HL-60 (cell line): ENCODE results near the gene NMBR.

Source experiments
- DNase-seq, 2 experiments: peaks; one replicate each; pipeline ENCODE4 v3.0.0-alpha.2; 2010 to 2020; ENCODE audit warnings: low read depth in 1 of 2, low spot score in 1 of 2
- H3K27ac ChIP-seq: fragments of 250-450 bp; sonication (Bioruptor Pico); replicated peaks from 2 replicates; pipeline ENCODE4 v1.5.1; 2020; ENCODE audit warnings: mild to moderate bottlenecking, moderate library complexity
- H3K27me3 ChIP-seq: fragments of 250-450 bp; sonication (Bioruptor Pico); 2 replicates; pipeline ENCODE4 v1.5.1; 2021; ENCODE audit warnings: mild to moderate bottlenecking, moderate library complexity; ENCODE audit not compliant: insufficient read depth, poor library complexity, severe bottlenecking
- H3K4me3 ChIP-seq: replicated peaks from 2 replicates; pipeline ENCODE4 v1.5.1; 2011; ENCODE audit warnings: mild to moderate bottlenecking, control low read depth, low read length; ENCODE audit not compliant: insufficient read depth
- GABPA ChIP-seq: IDR thresholded peaks from 2 replicates; pipeline ENCODE4 v1.6.1; 2012; ENCODE audit warnings: low read depth
- POLR2AphosphoS5 ChIP-seq: IDR thresholded peaks from 2 replicates; pipeline ENCODE4 v1.6.1; 2012; ENCODE audit warnings: low read depth
- SPI1 ChIP-seq: IDR thresholded peaks from 2 replicates; pipeline ENCODE4 v1.6.1; 2012; ENCODE audit warnings: low read depth, mild to moderate bottlenecking, borderline replicate concordance
- TF ChIP-seq, protein P1 (sequence below): IDR thresholded peaks from 2 replicates; pipeline ENCODE4 v1.6.1; 2012; ENCODE audit warnings: low read depth; ENCODE audit not compliant: insufficient replicate concordance
- TF ChIP-seq, protein P2 (sequence below): IDR thresholded peaks from one replicate; pipeline ENCODE4 v1.5.1; 2011; ENCODE audit warnings: low read length, control low read depth, inconsistent platforms; ENCODE audit not compliant: insufficient read depth

NMBR gene

DNA sequence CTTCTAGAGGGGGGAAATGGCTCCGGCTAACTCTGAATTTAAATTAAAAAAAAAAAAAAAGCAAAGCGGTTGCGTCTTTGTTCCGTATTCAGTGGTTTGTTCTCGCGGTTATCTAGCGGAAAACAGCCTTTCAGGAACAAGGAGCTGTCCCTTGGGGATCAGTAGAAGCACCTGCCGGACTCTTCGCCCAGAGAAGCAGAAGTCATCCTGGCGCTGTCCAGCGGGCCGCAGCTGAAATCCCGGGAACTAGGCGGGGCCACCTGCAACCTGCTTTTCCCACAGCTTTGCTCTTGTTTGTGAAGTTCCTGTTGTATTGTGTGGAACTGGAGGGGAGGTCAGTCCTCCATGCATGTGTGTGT, 58.1 kb downstream of the NMBR start:
- DNase-seq: peak in 1 of 2 experiments; percentile 32
- Histone ChIP-seq H3K27me3 (peaks cover 2% of the 10 kb centered on the region), H3K27ac (no peak overlapping the region), H3K4me3 (no peak overlapping the region)
- peak; percentile 31; the same call in 1 of the 2 replicates for TF ChIP-seq SPI1
- TF ChIP-seq, protein P1, sequence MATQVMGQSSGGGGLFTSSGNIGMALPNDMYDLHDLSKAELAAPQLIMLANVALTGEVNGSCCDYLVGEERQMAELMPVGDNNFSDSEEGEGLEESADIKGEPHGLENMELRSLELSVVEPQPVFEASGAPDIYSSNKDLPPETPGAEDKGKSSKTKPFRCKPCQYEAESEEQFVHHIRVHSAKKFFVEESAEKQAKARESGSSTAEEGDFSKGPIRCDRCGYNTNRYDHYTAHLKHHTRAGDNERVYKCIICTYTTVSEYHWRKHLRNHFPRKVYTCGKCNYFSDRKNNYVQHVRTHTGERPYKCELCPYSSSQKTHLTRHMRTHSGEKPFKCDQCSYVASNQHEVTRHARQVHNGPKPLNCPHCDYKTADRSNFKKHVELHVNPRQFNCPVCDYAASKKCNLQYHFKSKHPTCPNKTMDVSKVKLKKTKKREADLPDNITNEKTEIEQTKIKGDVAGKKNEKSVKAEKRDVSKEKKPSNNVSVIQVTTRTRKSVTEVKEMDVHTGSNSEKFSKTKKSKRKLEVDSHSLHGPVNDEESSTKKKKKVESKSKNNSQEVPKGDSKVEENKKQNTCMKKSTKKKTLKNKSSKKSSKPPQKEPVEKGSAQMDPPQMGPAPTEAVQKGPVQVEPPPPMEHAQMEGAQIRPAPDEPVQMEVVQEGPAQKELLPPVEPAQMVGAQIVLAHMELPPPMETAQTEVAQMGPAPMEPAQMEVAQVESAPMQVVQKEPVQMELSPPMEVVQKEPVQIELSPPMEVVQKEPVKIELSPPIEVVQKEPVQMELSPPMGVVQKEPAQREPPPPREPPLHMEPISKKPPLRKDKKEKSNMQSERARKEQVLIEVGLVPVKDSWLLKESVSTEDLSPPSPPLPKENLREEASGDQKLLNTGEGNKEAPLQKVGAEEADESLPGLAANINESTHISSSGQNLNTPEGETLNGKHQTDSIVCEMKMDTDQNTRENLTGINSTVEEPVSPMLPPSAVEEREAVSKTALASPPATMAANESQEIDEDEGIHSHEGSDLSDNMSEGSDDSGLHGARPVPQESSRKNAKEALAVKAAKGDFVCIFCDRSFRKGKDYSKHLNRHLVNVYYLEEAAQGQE: peak; percentile 98
- TF ChIP-seq POLR2AphosphoS5: no peak

DNA sequence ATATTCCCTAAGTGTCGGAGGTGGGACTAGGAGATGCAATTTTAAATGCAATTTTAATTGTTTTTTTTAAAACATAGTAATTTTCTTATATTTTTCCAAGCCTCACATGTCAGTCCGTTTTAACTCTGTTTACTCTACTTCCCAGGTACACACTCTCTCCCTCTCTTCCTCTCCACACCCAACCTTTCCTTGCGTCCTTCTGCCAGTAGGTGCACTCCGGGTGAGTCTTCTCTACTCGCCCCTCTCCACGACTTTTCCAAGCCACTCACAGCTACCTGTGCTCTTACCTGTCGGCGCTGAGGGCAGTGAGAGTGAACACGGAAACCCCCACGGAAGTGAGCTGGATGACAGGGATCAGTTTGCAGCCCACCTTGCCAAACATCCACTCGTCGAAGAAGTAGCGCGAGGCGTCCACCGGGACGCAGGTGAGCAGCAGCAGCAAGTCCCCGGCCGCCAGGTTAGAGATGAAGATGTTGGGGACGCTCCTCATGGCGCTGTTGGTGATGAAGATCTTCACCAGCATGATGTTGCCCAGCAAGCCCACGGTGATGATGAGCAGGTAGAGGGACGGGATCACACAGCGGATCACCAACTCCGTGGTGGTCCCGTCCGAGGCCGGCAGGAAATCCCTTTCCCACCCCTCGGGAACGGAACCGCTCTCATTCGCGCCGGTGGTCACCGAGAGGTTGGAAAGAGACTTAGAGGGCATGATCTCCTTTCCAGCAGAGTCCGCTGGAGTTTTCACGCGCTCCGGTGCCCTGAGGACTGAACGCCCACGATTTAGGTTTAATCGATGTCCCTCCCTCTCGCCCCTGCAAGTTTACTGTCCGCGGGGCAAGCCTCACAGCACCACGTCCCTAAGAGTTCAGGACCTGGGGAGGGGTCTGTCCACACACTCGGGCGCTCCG, 58.7 kb downstream of the NMBR start:
- Histone ChIP-seq H3K4me3 (no peak overlapping the region), H3K27ac (no peak overlapping the region), H3K27me3 (peaks cover 2% of the 10 kb centered on the region)
- no peak for TF ChIP-seq GABPA
- TF ChIP-seq, protein P2, sequence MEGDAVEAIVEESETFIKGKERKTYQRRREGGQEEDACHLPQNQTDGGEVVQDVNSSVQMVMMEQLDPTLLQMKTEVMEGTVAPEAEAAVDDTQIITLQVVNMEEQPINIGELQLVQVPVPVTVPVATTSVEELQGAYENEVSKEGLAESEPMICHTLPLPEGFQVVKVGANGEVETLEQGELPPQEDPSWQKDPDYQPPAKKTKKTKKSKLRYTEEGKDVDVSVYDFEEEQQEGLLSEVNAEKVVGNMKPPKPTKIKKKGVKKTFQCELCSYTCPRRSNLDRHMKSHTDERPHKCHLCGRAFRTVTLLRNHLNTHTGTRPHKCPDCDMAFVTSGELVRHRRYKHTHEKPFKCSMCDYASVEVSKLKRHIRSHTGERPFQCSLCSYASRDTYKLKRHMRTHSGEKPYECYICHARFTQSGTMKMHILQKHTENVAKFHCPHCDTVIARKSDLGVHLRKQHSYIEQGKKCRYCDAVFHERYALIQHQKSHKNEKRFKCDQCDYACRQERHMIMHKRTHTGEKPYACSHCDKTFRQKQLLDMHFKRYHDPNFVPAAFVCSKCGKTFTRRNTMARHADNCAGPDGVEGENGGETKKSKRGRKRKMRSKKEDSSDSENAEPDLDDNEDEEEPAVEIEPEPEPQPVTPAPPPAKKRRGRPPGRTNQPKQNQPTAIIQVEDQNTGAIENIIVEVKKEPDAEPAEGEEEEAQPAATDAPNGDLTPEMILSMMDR: no peak
- no peak for DNase-seq

DNA sequence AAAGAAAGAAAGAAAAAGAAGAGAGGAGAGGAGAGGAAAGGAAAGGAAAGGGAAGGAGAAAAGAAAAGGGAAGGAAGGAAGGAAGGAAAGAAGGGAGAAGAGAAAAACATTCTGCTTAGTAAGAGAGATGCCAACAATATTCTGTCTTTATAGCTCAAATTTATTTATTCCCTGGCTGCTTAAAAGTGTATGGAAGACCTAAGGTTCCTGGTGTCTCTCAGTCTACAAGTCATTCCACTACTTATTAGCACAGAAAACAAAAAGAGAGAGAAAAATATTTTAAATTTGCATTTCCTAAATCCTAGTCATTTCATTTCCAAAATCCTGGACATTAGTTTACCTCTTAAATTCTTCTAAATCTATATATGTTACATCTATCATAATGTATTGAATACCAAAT, 67.8 kb downstream of the NMBR start:
- TF ChIP-seq, protein P2: no peak
- no peak for DNase-seq
- no peak overlapping the region for H3K27ac ChIP-seq
- no peaks in the 10 kb centered on the region for H3K27me3 ChIP-seq
- no peak overlapping the region for H3K4me3 ChIP-seq

DNA sequence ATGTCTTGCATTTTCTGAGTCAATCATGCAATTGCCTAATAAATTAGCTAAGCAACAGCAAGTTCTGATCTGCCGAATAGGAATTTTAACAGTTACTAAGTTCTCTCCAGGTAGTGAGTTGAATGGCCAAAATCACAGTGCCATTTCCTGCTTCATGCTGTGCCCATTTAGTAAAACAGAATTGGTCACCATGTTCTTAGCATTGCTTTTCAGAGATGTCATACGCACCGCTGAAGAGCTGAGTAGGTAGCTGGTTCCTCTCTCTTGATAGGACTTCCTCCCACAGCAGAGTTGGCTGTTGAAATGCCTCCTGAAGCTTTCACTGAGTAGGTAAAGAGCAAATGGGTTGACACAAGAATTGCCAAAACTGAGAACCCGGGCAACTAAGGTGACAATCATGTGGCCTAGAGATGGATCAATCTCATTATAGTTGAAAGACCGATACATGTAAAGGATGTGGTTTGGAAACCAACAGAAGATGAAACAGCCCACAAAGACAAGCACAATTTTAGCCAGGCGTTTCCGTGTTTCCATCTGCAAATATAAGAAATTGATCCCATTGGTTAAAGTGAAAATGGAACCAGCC, 71.3 kb downstream of the NMBR start:
- TF ChIP-seq SPI1 (0 out of 2 replicates have a peak, but pooled peaks have one; percentile 7), GABPA (no peak)
- no peak for DNase-seq
- no peak overlapping the region for H3K27ac ChIP-seq

DNA sequence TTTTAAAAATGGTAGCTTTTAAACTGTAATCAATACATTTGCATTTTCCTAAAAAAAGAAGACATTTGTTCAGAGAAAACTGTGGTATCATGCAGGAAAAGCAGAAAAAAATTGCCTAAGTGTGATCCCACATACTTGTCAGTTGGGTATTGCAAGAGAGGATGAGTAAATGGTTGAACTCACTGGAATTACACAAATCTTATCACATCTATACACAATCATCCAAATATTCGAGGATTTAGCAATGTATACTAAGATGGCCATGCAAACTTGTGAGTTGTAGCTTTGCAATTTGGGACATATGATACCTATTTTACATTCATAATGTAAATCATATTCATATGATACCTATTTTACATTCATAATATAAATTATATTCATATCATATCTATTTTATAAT, 72.4 kb downstream of the NMBR start:
- TF ChIP-seq SPI1: no peak
- TF ChIP-seq, protein P1: no peak
- TF ChIP-seq, protein P2: no peak
- no peak for TF ChIP-seq POLR2AphosphoS5
- no peak for TF ChIP-seq GABPA
- no peak for DNase-seq
- no peak overlapping the region for H3K27ac ChIP-seq
- no peak overlapping the region for H3K4me3 ChIP-seq
- H3K27me3 ChIP-seq: no peaks in the 10 kb centered on the region

More for the DNA sequence above, 71.3 kb downstream of the NMBR start:
- no peak overlapping the region for H3K4me3 ChIP-seq
- no peaks in the 10 kb centered on the region for H3K27me3 ChIP-seq
